K562 (cell line): ENCODE results near the gene TNPO3. TPM values are rescaled to one million over a fixed set of nuclear protein-coding genes. Genes with fewer than 3 reads are reported as not detected.

Experiments used
- E2F8 ChIP-seq: fragments of 450-650 bp; IDR thresholded peaks from 2 replicates; pipeline ENCODE4 v1.7.1; 2018; ENCODE audit warnings: mild to moderate bottlenecking, low read depth; ENCODE audit not compliant: partially characterized antibody
- FOXK2 ChIP-seq, 2 experiments: fragments of 450-650 bp; IDR thresholded peaks in 1 of 2; conservative IDR thresholded peaks in 1 of 2; 2 replicates each; pipeline ENCODE4 v1.6.1; 2016; ENCODE audit warnings: low read depth in 2 of 2, mild to moderate bottlenecking in 1 of 2
- GTF2F1 ChIP-seq: IDR thresholded peaks from 2 replicates; pipeline ENCODE4 v1.6.1; 2011; ENCODE audit warnings: low read depth, low read length, improper control_type of control experiment
- MAFK ChIP-seq: IDR thresholded peaks from 2 replicates; pipeline ENCODE4 v1.6.1; 2011; ENCODE audit warnings: low read length, improper control_type of control experiment
- TEAD4 ChIP-seq, 2 experiments: sonication (generic) in 1 of 2; formaldehyde crosslinking in 1 of 2; IDR thresholded peaks; 2 replicates each; pipeline versions ENCODE4 v1.6.1 to v1.8.0; 2012 to 2022; ENCODE audit warnings: borderline replicate concordance in 1 of 2, inconsistent platforms in 1 of 2, low read length in 1 of 2, mild to moderate bottlenecking in 1 of 2, missing genetic modification reagents in 1 of 2
- ZNF511 ChIP-seq: sonication (generic); formaldehyde crosslinking; IDR thresholded peaks from 2 replicates; pipeline ENCODE4 v1.8.0; 2022; ENCODE audit warnings: mild to moderate bottlenecking, missing genetic modification reagents
- polyA plus RNA-seq, 8 experiments: library from polyadenylated mRNA; depleted of rRNA in 4 of 8; stranded (reverse) in 5 of 8; unstranded in 3 of 8; fragments of >200 nt; fragmentation: Nextera tagmentation in 2 of 8; fragmentation: Illumina TruSeq in 1 of 8; extraction: Ambion mirVana in 2 of 8; extraction: Trizol in 1 of 8; gene quantifications; 2 replicates each; pipeline versions ENCODE4 v1.2.1 to v1.2.3, GENCODE V29; 2011 to 2014; ENCODE audit warnings: inconsistent platforms in 1 of 8, missing spikeins in 1 of 8
- total RNA-seq, 7 experiments: library from RNA; depleted of rRNA in 6 of 7; stranded (reverse); fragments of >200 nt in 6 of 7; fragmentation: Illumina TruSeq in 2 of 7; extraction: Trizol in 2 of 7; gene quantifications; 2 replicates each; pipeline versions ENCODE4 v1.2.1 to v1.2.3, GENCODE V29; 2011 to 2021; ENCODE audit warnings: low replicate concordance in 1 of 7
- TF ChIP-seq, protein P1 (sequence below): fragments of 250-450 bp; sonication (Bioruptor Pico); IDR thresholded peaks from 2 replicates; pipeline ENCODE4 v1.5.0; 2020; ENCODE audit warnings: mild to moderate bottlenecking

TNPO3 gene
- total and polyA plus RNA-seq, 9 of the 15 experiments (the other 6 are each of a cell fraction or from before 2014, with no cell fraction given) = 35.8 to 125 (median 110) TPM

DNA sequence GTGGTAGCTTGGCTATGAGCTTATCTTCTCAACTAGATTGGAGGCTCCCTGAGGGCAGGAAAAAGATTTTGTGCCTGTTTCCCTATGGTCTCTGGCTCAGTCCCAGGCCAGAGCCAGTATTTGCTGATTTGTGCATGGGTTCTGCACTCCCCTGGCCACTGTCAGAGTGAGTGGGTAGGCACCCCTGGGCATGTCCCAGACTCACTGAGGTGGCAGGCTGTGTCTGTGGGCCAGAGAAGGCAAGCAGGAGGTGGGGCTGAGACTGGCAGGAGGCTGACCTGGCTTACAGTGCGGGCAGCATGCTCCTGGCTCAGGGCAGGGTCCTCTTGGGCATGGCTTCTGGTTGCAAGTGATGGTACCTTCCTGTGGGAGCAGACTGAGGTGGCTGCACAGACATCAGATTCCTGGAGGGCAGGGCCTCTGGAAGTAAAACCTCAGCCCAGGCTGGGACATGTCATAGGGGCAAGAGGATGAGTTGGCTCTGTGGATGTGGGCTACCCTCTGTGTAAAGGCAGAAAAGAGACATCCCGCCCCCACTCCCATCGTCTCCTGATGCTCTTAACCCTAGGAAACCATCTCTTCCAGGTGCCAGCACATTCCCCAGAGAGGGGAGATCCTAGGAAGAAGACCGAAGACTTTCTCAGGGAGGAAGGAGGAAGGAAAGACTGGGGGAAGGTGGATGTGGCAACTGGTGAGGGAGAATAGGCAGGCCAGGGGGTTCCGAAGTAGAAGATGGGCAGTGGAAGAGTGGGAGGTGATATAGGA lies 148.7 kb downstream of the TNPO3 start (continued):
- TF ChIP-seq, protein P1, sequence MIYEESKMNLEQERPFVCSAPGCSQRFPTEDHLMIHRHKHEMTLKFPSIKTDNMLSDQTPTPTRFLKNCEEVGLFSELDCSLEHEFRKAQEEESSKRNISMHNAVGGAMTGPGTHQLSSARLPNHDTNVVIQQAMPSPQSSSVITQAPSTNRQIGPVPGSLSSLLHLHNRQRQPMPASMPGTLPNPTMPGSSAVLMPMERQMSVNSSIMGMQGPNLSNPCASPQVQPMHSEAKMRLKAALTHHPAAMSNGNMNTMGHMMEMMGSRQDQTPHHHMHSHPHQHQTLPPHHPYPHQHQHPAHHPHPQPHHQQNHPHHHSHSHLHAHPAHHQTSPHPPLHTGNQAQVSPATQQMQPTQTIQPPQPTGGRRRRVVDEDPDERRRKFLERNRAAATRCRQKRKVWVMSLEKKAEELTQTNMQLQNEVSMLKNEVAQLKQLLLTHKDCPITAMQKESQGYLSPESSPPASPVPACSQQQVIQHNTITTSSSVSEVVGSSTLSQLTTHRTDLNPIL (CRISPR knock-in tag) = no peak
- TF ChIP-seq MAFK (no peak), E2F8 (no peak), FOXK2 (conservative IDR thresholded peaks at IDR 0.05 in 1 of 2, IDR thresholded peaks at IDR 0.05 in 1 of 2; ENCODE audit: low read depth in 2 of 2) (no peak), ZNF511 (0 out of 2 replicates have a peak, but pooled peaks have one; percentile 16), TEAD4 (IDR thresholded peaks at IDR 0.05; ENCODE audit: low read length) (no peak), TEAD4 (CRISPR knock-in tag; IDR thresholded peaks at IDR 0.05; ENCODE audit: borderline replicate concordance) (no peak), GTF2F1 (no peak)
- TF ChIP-seq, all 486 proteins: peak for 8
